IPS-18a (cell line): ENCODE data around the gene KRTAP10-1.
"Not testable (repeated sequence)": the region's sequence is repeated elsewhere in the genome, so short reads cannot be mapped to it uniquely, and the experiment has no call there.

ENCODE experiments used
- H3K27ac ChIP-seq: one replicate; pipeline ENCODE4 v1.5.1; 2013; ENCODE audit warnings: low read length
- H3K27me3 ChIP-seq: one replicate; pipeline ENCODE4 v1.6.1; 2013; ENCODE audit warnings: mild to moderate bottlenecking, low read length; ENCODE audit not compliant: control insufficient read depth, insufficient read depth
- H3K36me3 ChIP-seq: one replicate; pipeline ENCODE4 v1.6.1; 2013; ENCODE audit warnings: low read depth, low read length; ENCODE audit not compliant: control insufficient read depth
- H3K4me1 ChIP-seq: one replicate; pipeline ENCODE4 v1.6.1; 2013; ENCODE audit warnings: low read depth, low read length; ENCODE audit not compliant: control insufficient read depth
- H3K4me3 ChIP-seq: one replicate; pipeline ENCODE4 v1.5.1; 2013; ENCODE audit warnings: low read length
- H3K9ac ChIP-seq: one replicate; pipeline ENCODE4 v1.6.1; 2013; ENCODE audit warnings: mild to moderate bottlenecking, low read length, moderate library complexity
- H3K9me3 ChIP-seq: one replicate; pipeline ENCODE4 v1.6.1; 2013; ENCODE audit warnings: low read depth, low read length; ENCODE audit not compliant: control insufficient read depth

KRTAP10-1 gene

GRCh38 chr21:44568261-44568660 lies 28.3 kb upstream of the KRTAP10-1 start:
- no peak overlapping the region for H3K4me3 ChIP-seq
- no peaks in the 10 kb centered on the region for H3K36me3 ChIP-seq
- no peaks in the 10 kb centered on the region for H3K27me3 ChIP-seq
- no peaks in the 10 kb centered on the region for H3K9me3 ChIP-seq
- no peak overlapping the region for H3K9ac ChIP-seq
- no peak overlapping the region for H3K27ac ChIP-seq
- H3K4me1 ChIP-seq, result no peaks in the 10 kb centered on the region

GRCh38 chr21:44567481-44568171 lies 27.6 kb upstream of the KRTAP10-1 start:
- H3K27ac ChIP-seq, result no peak overlapping the region
- no peaks in the 10 kb centered on the region for H3K27me3 ChIP-seq
- H3K36me3 ChIP-seq, result no peaks in the 10 kb centered on the region
- no peak overlapping the region for H3K4me3 ChIP-seq
- H3K9ac ChIP-seq, result no peak overlapping the region
- no peaks in the 10 kb centered on the region for H3K9me3 ChIP-seq
- no peaks in the 10 kb centered on the region for H3K4me1 ChIP-seq

GRCh38 chr21:44566403-44566802 lies 26.4 kb upstream of the KRTAP10-1 start:
- H3K4me3 ChIP-seq, result no peak overlapping the region
- no peaks in the 10 kb centered on the region for H3K9me3 ChIP-seq
- H3K36me3 ChIP-seq, result no peaks in the 10 kb centered on the region
- H3K27ac ChIP-seq, result no peak overlapping the region
- no peaks in the 10 kb centered on the region for H3K27me3 ChIP-seq
- no peaks in the 10 kb centered on the region for H3K4me1 ChIP-seq
- no peak overlapping the region for H3K9ac ChIP-seq

GRCh38 chr21:44564886-44565598 lies 25.0 kb upstream of the KRTAP10-1 start:
- Histone ChIP-seq H3K9me3 (no peaks in the 10 kb centered on the region), H3K4me3 (no peak overlapping the region), H3K27me3 (no peaks in the 10 kb centered on the region), H3K9ac (no peak overlapping the region), H3K4me1 (no peaks in the 10 kb centered on the region), H3K27ac (no peak overlapping the region), H3K36me3 (no peaks in the 10 kb centered on the region)

GRCh38 chr21:44564099-44564498 lies 24.1 kb upstream of the KRTAP10-1 start:
- Histone ChIP-seq H3K27ac (no peak overlapping the region), H3K9ac (no peak overlapping the region), H3K9me3 (no peaks in the 10 kb centered on the region), H3K4me3 (no peak overlapping the region), H3K27me3 (no peaks in the 10 kb centered on the region), H3K4me1 (no peaks in the 10 kb centered on the region), H3K36me3 (no peaks in the 10 kb centered on the region)

- Histone ChIP-seq H3K4me1 (no peaks in the 10 kb centered on the region), H3K36me3 (no peaks in the 10 kb centered on the region), H3K9ac (no peak within 1 kb of the TSS), H3K27ac (no peak within 1 kb of the TSS), H3K27me3 (no peaks in the 10 kb centered on the region), H3K9me3 (no peaks in the 10 kb centered on the region), H3K4me3 (no peak within 1 kb of the TSS)
Measured at GRCh38 chr21:44558695-44559094, 18.7 kb upstream of the KRTAP10-1 start, which contains the start of gene KRTAP10-3. Gene KRTAP10-3, minus strand, starts transcription at chr21:44558795. Its CDS starts 80 bp downstream, at chr21:44558715.

- H3K4me3 ChIP-seq, H3K9ac ChIP-seq, H3K4me1 ChIP-seq, H3K36me3 ChIP-seq, H3K9me3 ChIP-seq, H3K27ac ChIP-seq, H3K27me3 ChIP-seq: not testable (repeated sequence)
Measured at GRCh38 chr21:44558329-44558675, 18.3 kb upstream of the KRTAP10-1 start.

- Histone ChIP-seq H3K9ac (no peak overlapping the region), H3K36me3 (no peaks in the 10 kb centered on the region), H3K27ac (no peak overlapping the region), H3K4me3 (no peak overlapping the region), H3K9me3 (no peaks in the 10 kb centered on the region), H3K27me3 (no peaks in the 10 kb centered on the region), H3K4me1 (peaks cover 4% of the 10 kb centered on the region)
Measured at GRCh38 chr21:44557491-44558328, 17.7 kb upstream of the KRTAP10-1 start.

GRCh38 chr21:44556879-44557278 lies 16.9 kb upstream of the KRTAP10-1 start:
- Histone ChIP-seq H3K9ac (no peak overlapping the region), H3K36me3 (no peaks in the 10 kb centered on the region), H3K4me3 (no peak overlapping the region), H3K4me1 (peaks cover 10% of the 10 kb centered on the region), H3K27ac (no peak overlapping the region), H3K27me3 (no peaks in the 10 kb centered on the region), H3K9me3 (no peaks in the 10 kb centered on the region)

- no peak overlapping the region for H3K27ac ChIP-seq
- no peak overlapping the region for H3K4me3 ChIP-seq
- peaks cover 10% of the 10 kb centered on the region for H3K4me1 ChIP-seq
- no peaks in the 10 kb centered on the region for H3K36me3 ChIP-seq
- no peak overlapping the region for H3K9ac ChIP-seq
- no peaks in the 10 kb centered on the region for H3K9me3 ChIP-seq
- no peaks in the 10 kb centered on the region for H3K27me3 ChIP-seq
Measured at GRCh38 chr21:44555200-44555875, 15.3 kb upstream of the KRTAP10-1 start.

- Histone ChIP-seq H3K9ac (no peak overlapping the region), H3K4me1 (peaks cover 30% of the 10 kb centered on the region), H3K4me3 (no peak overlapping the region), H3K27me3 (no peaks in the 10 kb centered on the region), H3K36me3 (no peaks in the 10 kb centered on the region), H3K27ac (no peak overlapping the region), H3K9me3 (no peaks in the 10 kb centered on the region)
Measured at GRCh38 chr21:44552681-44553080, 12.7 kb upstream of the KRTAP10-1 start.
